Retina (tissue), 1 donor: ENCODE results near the gene DHRS12.
A peak's percentile ranks its signal among the peaks of the same experiment; 100 is the strongest.

Experiments
- DNase-seq: peaks from one replicate; pipeline ENCODE4 v3.0.0-alpha.2; 2016

DHRS12 gene

GRCh38 chr13:51721496-51721895 lies 82.5 kb downstream of the DHRS12 start:
- no peak for DNase-seq

DNA sequence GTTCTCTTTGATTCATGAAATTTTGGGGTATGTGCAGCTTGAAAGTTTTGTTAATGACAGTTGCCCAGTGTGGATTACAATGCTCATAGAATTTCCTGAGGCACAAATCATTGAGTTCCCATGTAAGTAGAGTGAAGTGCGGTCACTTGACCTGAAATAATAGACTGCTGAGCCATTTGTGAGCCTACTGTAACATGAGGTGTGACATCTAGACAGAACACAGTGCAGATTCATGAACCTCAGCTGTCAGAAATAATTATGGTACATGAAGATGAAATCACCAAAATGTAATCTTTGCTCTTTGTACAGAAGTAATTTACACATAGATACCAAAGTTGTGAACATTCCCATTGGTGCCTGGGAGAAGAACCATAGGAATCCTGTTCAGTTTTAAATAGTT lies 84.6 kb downstream of the DHRS12 start:
- DNase-seq = peak; percentile 41
